ENCODE data around the gene PCSK4. TPM values are rescaled to one million over a fixed set of nuclear protein-coding genes. Genes with fewer than 3 reads are reported as not detected.

The PCSK4 gene
- total and polyA plus RNA-seq, 2 of the 13 experiments (the other 11 are each of a cell fraction or from before 2014, with no cell fraction given) = 2.0 to 2.7 TPM

DNA sequence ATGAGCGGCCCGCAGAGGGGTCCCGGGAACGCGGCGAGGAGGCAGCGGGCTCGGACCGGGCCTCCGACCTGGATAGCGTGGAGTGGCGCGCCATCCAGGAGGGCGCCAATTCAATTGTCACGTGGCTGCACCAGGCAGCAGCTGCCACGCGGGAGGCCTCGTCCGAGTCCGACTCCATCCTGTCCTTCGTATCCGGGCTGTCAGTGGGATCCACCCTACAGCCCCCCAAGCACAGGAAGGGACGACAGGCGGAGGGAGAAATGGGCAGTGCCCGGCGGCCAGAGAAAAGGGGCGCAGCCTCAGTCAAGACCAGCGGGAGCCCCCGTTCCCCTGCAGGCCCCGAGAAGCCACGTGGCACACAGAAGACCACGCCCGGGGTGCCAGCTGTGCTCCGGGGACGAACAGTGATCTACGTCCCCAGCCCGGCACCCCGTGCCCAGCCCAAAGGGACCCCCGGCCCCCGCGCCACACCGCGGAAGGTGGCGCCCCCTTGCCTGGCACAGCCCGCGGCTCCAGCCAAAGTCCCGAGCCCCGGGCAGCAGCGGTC is 21.8 kb downstream of the PCSK4 start (continued):
- TF ChIP-seq, protein P1, sequence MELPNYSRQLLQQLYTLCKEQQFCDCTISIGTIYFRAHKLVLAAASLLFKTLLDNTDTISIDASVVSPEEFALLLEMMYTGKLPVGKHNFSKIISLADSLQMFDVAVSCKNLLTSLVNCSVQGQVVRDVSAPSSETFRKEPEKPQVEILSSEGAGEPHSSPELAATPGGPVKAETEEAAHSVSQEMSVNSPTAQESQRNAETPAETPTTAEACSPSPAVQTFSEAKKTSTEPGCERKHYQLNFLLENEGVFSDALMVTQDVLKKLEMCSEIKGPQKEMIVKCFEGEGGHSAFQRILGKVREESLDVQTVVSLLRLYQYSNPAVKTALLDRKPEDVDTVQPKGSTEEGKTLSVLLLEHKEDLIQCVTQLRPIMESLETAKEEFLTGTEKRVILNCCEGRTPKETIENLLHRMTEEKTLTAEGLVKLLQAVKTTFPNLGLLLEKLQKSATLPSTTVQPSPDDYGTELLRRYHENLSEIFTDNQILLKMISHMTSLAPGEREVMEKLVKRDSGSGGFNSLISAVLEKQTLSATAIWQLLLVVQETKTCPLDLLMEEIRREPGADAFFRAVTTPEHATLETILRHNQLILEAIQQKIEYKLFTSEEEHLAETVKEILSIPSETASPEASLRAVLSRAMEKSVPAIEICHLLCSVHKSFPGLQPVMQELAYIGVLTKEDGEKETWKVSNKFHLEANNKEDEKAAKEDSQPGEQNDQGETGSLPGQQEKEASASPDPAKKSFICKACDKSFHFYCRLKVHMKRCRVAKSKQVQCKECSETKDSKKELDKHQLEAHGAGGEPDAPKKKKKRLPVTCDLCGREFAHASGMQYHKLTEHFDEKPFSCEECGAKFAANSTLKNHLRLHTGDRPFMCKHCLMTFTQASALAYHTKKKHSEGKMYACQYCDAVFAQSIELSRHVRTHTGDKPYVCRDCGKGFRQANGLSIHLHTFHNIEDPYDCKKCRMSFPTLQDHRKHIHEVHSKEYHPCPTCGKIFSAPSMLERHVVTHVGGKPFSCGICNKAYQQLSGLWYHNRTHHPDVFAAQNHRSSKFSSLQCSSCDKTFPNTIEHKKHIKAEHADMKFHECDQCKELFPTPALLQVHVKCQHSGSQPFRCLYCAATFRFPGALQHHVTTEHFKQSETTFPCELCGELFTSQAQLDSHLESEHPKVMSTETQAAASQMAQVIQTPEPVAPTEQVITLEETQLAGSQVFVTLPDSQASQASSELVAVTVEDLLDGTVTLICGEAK (IDR thresholded peaks at IDR 0.05) = no peak
- TF ChIP-seq, protein P1 (CRISPR knock-in tag; IDR thresholded peaks at IDR 0.05) = no peak
- TF ChIP-seq ZNF768 (CRISPR knock-in tag; IDR thresholded peaks at IDR 0.05) (0 out of 2 replicates have a peak, but pooled peaks have one; percentile 18), GABPB1 (CRISPR knock-in tag; IDR thresholded peaks at IDR 0.05) (peak; percentile 34; the same call in 1 of the 2 replicates), IRF2 (CRISPR knock-in tag; IDR thresholded peaks at IDR 0.05) (0 out of 2 replicates have a peak, but pooled peaks have one; percentile 4), HNRNPH1 (optimal IDR thresholded peaks at IDR 0.05; ENCODE audit: low read depth, low read length) (no peak), HIVEP1 (CRISPR knock-in tag; IDR thresholded peaks at IDR 0.05) (no peak), MYC (CRISPR knock-in tag; IDR thresholded peaks at IDR 0.05; ENCODE audit: borderline replicate concordance) (peak; percentile 15; the same call in 1 of the 2 replicates)
- TF ChIP-seq, protein P2, sequence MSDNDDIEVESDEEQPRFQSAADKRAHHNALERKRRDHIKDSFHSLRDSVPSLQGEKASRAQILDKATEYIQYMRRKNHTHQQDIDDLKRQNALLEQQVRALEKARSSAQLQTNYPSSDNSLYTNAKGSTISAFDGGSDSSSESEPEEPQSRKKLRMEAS (IDR thresholded peaks at IDR 0.05) = 0 out of 2 replicates have a peak, but pooled peaks have one; percentile 7
- TF ChIP-seq, protein P3, sequence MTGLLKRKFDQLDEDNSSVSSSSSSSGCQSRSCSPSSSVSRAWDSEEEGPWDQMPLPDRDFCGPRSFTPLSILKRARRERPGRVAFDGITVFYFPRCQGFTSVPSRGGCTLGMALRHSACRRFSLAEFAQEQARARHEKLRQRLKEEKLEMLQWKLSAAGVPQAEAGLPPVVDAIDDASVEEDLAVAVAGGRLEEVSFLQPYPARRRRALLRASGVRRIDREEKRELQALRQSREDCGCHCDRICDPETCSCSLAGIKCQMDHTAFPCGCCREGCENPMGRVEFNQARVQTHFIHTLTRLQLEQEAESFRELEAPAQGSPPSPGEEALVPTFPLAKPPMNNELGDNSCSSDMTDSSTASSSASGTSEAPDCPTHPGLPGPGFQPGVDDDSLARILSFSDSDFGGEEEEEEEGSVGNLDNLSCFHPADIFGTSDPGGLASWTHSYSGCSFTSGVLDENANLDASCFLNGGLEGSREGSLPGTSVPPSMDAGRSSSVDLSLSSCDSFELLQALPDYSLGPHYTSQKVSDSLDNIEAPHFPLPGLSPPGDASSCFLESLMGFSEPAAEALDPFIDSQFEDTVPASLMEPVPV (CRISPR knock-in tag; IDR thresholded peaks at IDR 0.05) = 0 out of 2 replicates have a peak, but pooled peaks have one; percentile 40

Data from HepG2 (cell line).